Esophagus squamous epithelium (tissue), 4 donors: ENCODE measurements around the gene KSR1.

ENCODE experiments used
- POLR2A ChIP-seq, 4 donors: fragments of 450-650 bp; IDR thresholded peaks; one replicate each; pipeline ENCODE4 v1.6.1; 2017; ENCODE audit warnings: antibody characterized with exemption in 4 of 4, mild to moderate bottlenecking in 4 of 4, moderate library complexity in 3 of 4
- TF ChIP-seq, protein P1 (sequence below), 6 experiments: fragments of 450-650 bp in 4 of 6; fragments of 200-600 bp in 2 of 6; sonication (generic) in 2 of 6; IDR thresholded peaks; one replicate each; pipeline ENCODE4 v1.5.1; 2016 to 2019; ENCODE audit warnings: antibody characterized with exemption in 6 of 6, mild to moderate bottlenecking in 4 of 6, moderate library complexity in 4 of 6

DNA sequence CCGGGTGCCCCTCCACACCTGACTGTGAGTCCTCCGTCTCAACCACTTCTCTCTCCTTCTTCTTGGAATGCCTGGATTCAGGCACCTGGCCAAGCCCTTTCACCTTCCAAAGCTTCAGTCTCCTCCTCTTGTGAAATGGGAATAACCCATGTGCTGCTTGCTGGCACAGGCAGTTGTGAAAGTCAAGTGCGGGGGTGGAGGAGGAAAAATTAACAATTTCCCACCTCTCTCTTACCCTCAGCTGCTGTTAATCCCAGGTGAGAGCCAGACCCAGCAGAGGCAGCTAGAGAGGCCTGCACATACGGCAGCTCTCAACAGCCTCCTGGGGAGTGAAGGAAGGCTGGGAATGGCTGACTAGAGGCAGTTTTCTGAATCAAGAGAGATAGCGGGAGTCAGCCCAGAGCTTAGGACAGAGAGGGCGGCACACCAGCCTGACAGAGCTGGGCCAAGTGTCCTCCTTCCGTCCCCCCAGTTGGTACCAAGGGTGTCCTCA is 96.8 kb downstream of the KSR1 start:
- TF ChIP-seq, protein P1, sequence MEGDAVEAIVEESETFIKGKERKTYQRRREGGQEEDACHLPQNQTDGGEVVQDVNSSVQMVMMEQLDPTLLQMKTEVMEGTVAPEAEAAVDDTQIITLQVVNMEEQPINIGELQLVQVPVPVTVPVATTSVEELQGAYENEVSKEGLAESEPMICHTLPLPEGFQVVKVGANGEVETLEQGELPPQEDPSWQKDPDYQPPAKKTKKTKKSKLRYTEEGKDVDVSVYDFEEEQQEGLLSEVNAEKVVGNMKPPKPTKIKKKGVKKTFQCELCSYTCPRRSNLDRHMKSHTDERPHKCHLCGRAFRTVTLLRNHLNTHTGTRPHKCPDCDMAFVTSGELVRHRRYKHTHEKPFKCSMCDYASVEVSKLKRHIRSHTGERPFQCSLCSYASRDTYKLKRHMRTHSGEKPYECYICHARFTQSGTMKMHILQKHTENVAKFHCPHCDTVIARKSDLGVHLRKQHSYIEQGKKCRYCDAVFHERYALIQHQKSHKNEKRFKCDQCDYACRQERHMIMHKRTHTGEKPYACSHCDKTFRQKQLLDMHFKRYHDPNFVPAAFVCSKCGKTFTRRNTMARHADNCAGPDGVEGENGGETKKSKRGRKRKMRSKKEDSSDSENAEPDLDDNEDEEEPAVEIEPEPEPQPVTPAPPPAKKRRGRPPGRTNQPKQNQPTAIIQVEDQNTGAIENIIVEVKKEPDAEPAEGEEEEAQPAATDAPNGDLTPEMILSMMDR (IDR thresholded peaks at IDR 0.05) = no peak
- TF ChIP-seq POLR2A (IDR thresholded peaks at IDR 0.05) = no peak
